Neural cell (in vitro differentiated cells): ENCODE measurements around the gene FILIP1.

Experiments used
- CTCF ChIP-seq: fragments of 450-650 bp; IDR thresholded peaks from 2 replicates; pipeline ENCODE4 v1.5.1; 2014; ENCODE audit warnings: antibody characterized with exemption, mild to moderate bottlenecking, moderate library complexity; ENCODE audit not compliant: poor library complexity, severe bottlenecking
- EP300 ChIP-seq: fragments of 450-650 bp; conservative IDR thresholded peaks from 2 replicates; pipeline ENCODE4 v1.6.1; 2014; ENCODE audit warnings: antibody characterized with exemption, mild to moderate bottlenecking, moderate library complexity; ENCODE audit not compliant: poor library complexity, severe bottlenecking
- EZH2 ChIP-seq: fragments of 200-600, 300-800 bp; shearing (Covaris generic), sonication (generic); IDR thresholded peaks from 2 replicates; pipeline ENCODE4 v1.6.1; 2014; ENCODE audit warnings: antibody characterized with exemption, low read length, borderline replicate concordance, mild to moderate bottlenecking; ENCODE audit not compliant: insufficient read depth, poor library complexity, severe bottlenecking
- MXI1 ChIP-seq: fragments of 450-650 bp; conservative IDR thresholded peaks from 2 replicates; pipeline ENCODE4 v1.6.1; 2014; ENCODE audit warnings: antibody characterized with exemption, mild to moderate bottlenecking; ENCODE audit not compliant: poor library complexity, severe bottlenecking
- POLR2AphosphoS5 ChIP-seq: IDR thresholded peaks from 2 replicates; pipeline ENCODE4 v1.6.1; 2012
- RAD21 ChIP-seq: fragments of 450-650 bp; conservative IDR thresholded peaks from 2 replicates; pipeline ENCODE4 v1.6.1; 2014; ENCODE audit warnings: antibody characterized with exemption, mild to moderate bottlenecking, moderate library complexity
- REST ChIP-seq: IDR thresholded peaks from 2 replicates; pipeline ENCODE4 v1.6.1; 2012; ENCODE audit warnings: borderline replicate concordance
- SMC3 ChIP-seq: fragments of 450-650 bp; conservative IDR thresholded peaks from 2 replicates; pipeline ENCODE4 v1.6.1; 2014; ENCODE audit warnings: antibody characterized with exemption, mild to moderate bottlenecking, moderate library complexity; ENCODE audit not compliant: poor library complexity
- TAF1 ChIP-seq: IDR thresholded peaks from 2 replicates; pipeline ENCODE4 v1.6.1; 2012; ENCODE audit warnings: low read depth

GRCh38 chr6:75412969-75413662 lies 80.5 kb downstream of the FILIP1 start:
- TF ChIP-seq CTCF, result no peak
- no peak for TF ChIP-seq POLR2AphosphoS5
- no peak for TF ChIP-seq REST
- TF ChIP-seq EZH2, result no peak
- no peak for TF ChIP-seq EP300
- TF ChIP-seq TAF1, result no peak
- TF ChIP-seq SMC3, result no peak
- TF ChIP-seq RAD21, result no peak
- no peak for TF ChIP-seq MXI1
